NCI-H1417 (cell line): ENCODE results near the gene GPR135.
"Not testable (repeated sequence)": the region's sequence is repeated elsewhere in the genome, so short reads cannot be mapped to it uniquely, and the experiment has no call there.

Source experiments
- DNase-seq, 3 experiments: peaks; one replicate each; lab custom pipeline; 2025; lab: John Stamatoyannopoulos, UW

Gene GPR135

GRCh38 chr14:59475709-59476108 is 10.5 kb upstream of the GPR135 start:
- DNase-seq, result no peak

- no peak for DNase-seq
Measured at GRCh38 chr14:59474172-59474571, 9.0 kb upstream of the GPR135 start.

- peak; percentile 71 to 83 (median 79) for DNase-seq
Measured at GRCh38 chr14:59464486-59465315, 479 bp downstream of the GPR135 start.

GRCh38 chr14:59463787-59464485 is 1.2 kb downstream of the GPR135 start:
- DNase-seq, result no peak

- DNase-seq, result no peak
Measured at GRCh38 chr14:59461891-59462290, 3.3 kb downstream of the GPR135 start.

- no peak for DNase-seq
Measured at GRCh38 chr14:59460378-59460777, 4.8 kb downstream of the GPR135 start.

- no peak for DNase-seq
Measured at GRCh38 chr14:59458486-59458885, 6.7 kb downstream of the GPR135 start.

- no peak for DNase-seq
Measured at GRCh38 chr14:59455411-59455810, 9.8 kb downstream of the GPR135 start.

- DNase-seq, result no peak
Measured at GRCh38 chr14:59454139-59454538, 11.0 kb downstream of the GPR135 start.

- DNase-seq, result no peak
Measured at GRCh38 chr14:59451849-59452248, 13.3 kb downstream of the GPR135 start.

GRCh38 chr14:59450716-59451115 is 14.5 kb downstream of the GPR135 start:
- DNase-seq, result peak in 1 of 3 experiments; percentile 1

- not testable (repeated sequence) for DNase-seq
Measured at GRCh38 chr14:59448673-59449072, 16.5 kb downstream of the GPR135 start.

GRCh38 chr14:59439256-59439965 is 25.8 kb downstream of the GPR135 start:
- no peak for DNase-seq

GRCh38 chr14:59438195-59438647 is 27.0 kb downstream of the GPR135 start:
- no peak for DNase-seq

GRCh38 chr14:59435987-59436386 is 29.2 kb downstream of the GPR135 start:
- DNase-seq, result no peak

GRCh38 chr14:59435101-59435500 is 30.1 kb downstream of the GPR135 start:
- no peak for DNase-seq

- DNase-seq, result no peak
Measured at GRCh38 chr14:59429790-59430189, 35.4 kb downstream of the GPR135 start.

GRCh38 chr14:59428581-59429012 is 36.6 kb downstream of the GPR135 start:
- no peak for DNase-seq

GRCh38 chr14:59427653-59428580 is 37.3 kb downstream of the GPR135 start:
- peak in 1 of 3 experiments; percentile 51 for DNase-seq

GRCh38 chr14:59425322-59425935 is 39.8 kb downstream of the GPR135 start:
- DNase-seq, result no peak
